Upper lobe of left lung (tissue), 6 donors: ENCODE data around the gene DUOX1. TPM values are rescaled to one million over a fixed set of nuclear protein-coding genes. Genes with fewer than 3 reads are reported as not detected.

Experiments used
- ATAC-seq, 2 donors: fragments of 200-7000 bp; cut with Tn5 transposase; one replicate each; pipeline ENCODE4 v1.9.1; 2022; ENCODE audit warnings: mild to moderate bottlenecking in 2 of 2, moderate library complexity in 2 of 2; ENCODE audit not compliant: low FRiP score in 2 of 2
- DNase-seq, 2 donors: peaks; one replicate each; pipeline ENCODE4 v3.0.0-alpha.2; 2019 to 2020
- H3K27ac ChIP-seq, 4 donors: fragments of 200-600 bp; sonication (generic); one replicate each; pipeline ENCODE4 v1.5.1; 2016 to 2019
- H3K27me3 ChIP-seq, 4 donors: fragments of 200-600 bp; sonication (generic); one replicate each; pipeline ENCODE4 v1.5.1; 2017 to 2019
- H3K36me3 ChIP-seq, 4 donors: fragments of 200-600 bp; sonication (generic); one replicate each; pipeline ENCODE4 v1.5.1; 2016 to 2019
- H3K4me1 ChIP-seq, 4 donors: fragments of 200-600 bp; sonication (generic); one replicate each; pipeline ENCODE4 v1.5.1; 2018 to 2019
- H3K4me3 ChIP-seq, 4 donors: fragments of 200-600 bp; sonication (generic); one replicate each; pipeline ENCODE4 v1.5.1; 2017 to 2019; ENCODE audit warnings: mild to moderate bottlenecking in 2 of 4, moderate library complexity in 1 of 4
- H3K9me3 ChIP-seq, 4 donors: fragments of 200-600 bp; sonication (generic); one replicate each; pipeline ENCODE4 v1.5.1; 2018 to 2019
- EP300 ChIP-seq, 4 donors: sonication (generic); formaldehyde crosslinking; IDR thresholded peaks; one replicate each; pipeline ENCODE4 v1.5.1; 2017; ENCODE audit warnings: antibody characterized with exemption in 4 of 4, control low read depth in 2 of 4
- POLR2A ChIP-seq, 4 donors: fragments of 450-650 bp; IDR thresholded peaks; one replicate each; pipeline ENCODE4 v1.5.1; 2016 to 2017; ENCODE audit warnings: antibody characterized with exemption in 4 of 4, mild to moderate bottlenecking in 2 of 4
- POLR2AphosphoS5 ChIP-seq, 2 donors: sonication (generic); formaldehyde crosslinking; IDR thresholded peaks; one replicate each; pipeline ENCODE4 v1.5.1; 2017; ENCODE audit warnings: antibody characterized with exemption in 2 of 2
- WGBS, 2 donors: methylation state at CpG; one replicate each; pipeline ENCODE4 v1.1.5; 2017 to 2018; 5-methylcytosine and 5-hydroxymethylcytosine counted together
- total RNA-seq, 6 donors: library from RNA; depleted of rRNA in 4 of 6; stranded (reverse); fragments of >200 nt in 4 of 6; gene quantifications; one replicate each; pipeline versions ENCODE4 v1.1.0 to v1.2.1, GENCODE V29; 2016 to 2021
- TF ChIP-seq, protein P1 (sequence below), 6 experiments: fragments of 450-650 bp in 4 of 6; fragments of 200-600 bp in 2 of 6; sonication (generic) in 2 of 6; IDR thresholded peaks; one replicate each; pipeline ENCODE4 v1.5.1; 2016 to 2019; ENCODE audit warnings: antibody characterized with exemption in 6 of 6
- donor health status: DM: no; HTN: no; CAD: no; lungs with moderate emphysema.
- donor health status: DM: no; HTN: yes; CAD: no; lungs with severe emphysema.

The DUOX1 gene
- total RNA-seq, 6 donors from 2014 or later = 215 to 1,314 (median 495) TPM

DNA sequence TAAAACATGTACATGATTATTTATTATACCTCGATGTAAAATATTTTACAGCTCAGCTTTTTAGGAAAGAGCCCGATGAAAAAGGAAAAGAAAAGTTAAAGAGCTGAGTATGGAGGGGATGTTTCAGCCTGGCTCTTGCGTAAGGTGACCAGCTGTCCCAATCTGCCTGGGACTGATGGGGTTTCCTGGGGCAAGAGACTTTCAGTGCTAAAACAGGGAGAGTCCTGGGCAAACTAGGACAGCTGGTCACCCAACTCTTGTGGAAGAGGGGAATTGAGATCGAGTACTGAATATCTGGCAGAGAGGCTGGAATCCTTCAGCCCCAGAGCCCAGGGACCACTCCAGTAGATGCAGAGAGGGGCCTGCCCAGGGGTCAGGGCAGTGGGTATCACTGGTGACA is 36.8 kb upstream of the DUOX1 start:
- no peak overlapping the region for H3K4me3 ChIP-seq
- no peaks in the 10 kb centered on the region for H3K4me1 ChIP-seq
- H3K9me3 ChIP-seq = no peaks in the 10 kb centered on the region
- 90 to 93% methylated on average over 4 of the region's 4 CpGs for WGBS, 2 donors
- TF ChIP-seq, protein P1, sequence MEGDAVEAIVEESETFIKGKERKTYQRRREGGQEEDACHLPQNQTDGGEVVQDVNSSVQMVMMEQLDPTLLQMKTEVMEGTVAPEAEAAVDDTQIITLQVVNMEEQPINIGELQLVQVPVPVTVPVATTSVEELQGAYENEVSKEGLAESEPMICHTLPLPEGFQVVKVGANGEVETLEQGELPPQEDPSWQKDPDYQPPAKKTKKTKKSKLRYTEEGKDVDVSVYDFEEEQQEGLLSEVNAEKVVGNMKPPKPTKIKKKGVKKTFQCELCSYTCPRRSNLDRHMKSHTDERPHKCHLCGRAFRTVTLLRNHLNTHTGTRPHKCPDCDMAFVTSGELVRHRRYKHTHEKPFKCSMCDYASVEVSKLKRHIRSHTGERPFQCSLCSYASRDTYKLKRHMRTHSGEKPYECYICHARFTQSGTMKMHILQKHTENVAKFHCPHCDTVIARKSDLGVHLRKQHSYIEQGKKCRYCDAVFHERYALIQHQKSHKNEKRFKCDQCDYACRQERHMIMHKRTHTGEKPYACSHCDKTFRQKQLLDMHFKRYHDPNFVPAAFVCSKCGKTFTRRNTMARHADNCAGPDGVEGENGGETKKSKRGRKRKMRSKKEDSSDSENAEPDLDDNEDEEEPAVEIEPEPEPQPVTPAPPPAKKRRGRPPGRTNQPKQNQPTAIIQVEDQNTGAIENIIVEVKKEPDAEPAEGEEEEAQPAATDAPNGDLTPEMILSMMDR (IDR thresholded peaks at IDR 0.05) = no peak
- TF ChIP-seq POLR2A (IDR thresholded peaks at IDR 0.05) (no peak), POLR2AphosphoS5 (IDR thresholded peaks at IDR 0.05) (no peak), EP300 (IDR thresholded peaks at IDR 0.05) (no peak)
- H3K27me3 ChIP-seq = no peaks in the 10 kb centered on the region
- ATAC-seq = no peak
- H3K27ac ChIP-seq = no peak overlapping the region
- no peaks in the 10 kb centered on the region for H3K36me3 ChIP-seq
- DNase-seq = no peak

DNA sequence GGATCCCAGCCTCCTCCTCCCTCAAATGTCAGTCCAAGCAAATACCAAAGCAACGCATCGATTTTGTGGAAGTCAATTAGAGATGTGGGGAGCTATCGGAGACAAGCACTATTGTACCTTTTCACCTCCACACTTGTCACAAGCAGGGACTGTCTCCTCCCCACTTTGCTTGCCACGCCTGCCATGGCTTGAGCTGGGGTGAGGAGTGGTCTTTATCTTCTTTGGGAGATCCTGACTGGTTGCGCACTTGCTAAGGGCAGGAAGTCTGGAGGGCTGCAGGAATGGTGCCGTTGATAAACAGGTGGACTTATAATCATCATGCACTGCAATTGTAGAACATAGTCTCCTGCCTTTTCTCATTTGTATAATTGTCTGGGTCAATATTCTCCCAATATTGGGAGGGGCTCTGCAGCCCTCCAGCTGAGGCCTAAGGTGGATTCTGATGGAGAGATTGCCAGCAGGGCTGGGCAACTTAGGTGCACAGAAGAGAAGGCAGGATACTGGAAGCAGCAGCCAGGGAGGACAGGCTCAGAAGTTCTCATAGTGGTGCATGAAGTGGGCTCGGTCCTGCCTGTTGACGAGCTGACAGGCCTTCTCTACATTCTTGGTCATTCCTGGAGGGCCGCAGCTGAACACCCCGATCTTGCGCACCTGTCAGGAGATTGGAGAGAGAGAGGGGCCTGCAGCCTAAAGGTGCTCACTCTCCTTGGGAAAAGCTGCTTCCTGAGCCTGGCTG is 36.0 kb upstream of the DUOX1 start:
- ATAC-seq = no peak
- H3K27me3 ChIP-seq = no peaks in the 10 kb centered on the region
- TF ChIP-seq, protein P1 (IDR thresholded peaks at IDR 0.05) = no peak
- TF ChIP-seq POLR2AphosphoS5 (IDR thresholded peaks at IDR 0.05) = no peak
- no peaks in the 10 kb centered on the region for H3K4me1 ChIP-seq
- 84 to 87% methylated on average over 11 of the region's 11 CpGs for WGBS, 2 donors
- no peak for DNase-seq
- no peak overlapping the region for H3K4me3 ChIP-seq
- no peaks in the 10 kb centered on the region for H3K9me3 ChIP-seq
- H3K27ac ChIP-seq = no peak overlapping the region
- H3K36me3 ChIP-seq = no peaks in the 10 kb centered on the region

DNA sequence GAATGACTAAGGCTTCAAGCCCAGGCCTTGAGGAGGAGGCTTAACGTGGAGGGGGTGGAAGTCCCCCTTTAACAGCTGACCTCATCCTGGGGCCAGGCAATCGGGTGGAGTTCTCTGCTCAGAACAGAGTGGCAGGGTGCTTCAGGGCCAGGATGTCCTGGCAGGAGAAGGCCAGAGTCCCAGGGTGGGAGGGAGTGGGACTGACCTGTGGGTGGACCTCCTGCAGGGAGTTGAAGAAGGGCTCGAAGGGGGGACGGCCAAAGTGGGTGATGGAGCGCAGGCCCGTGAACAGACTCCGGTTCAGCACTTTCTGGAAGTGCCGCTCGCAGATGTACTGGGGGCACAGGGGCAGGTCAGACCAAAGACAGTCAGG is 35.5 kb upstream of the DUOX1 start:
- H3K9me3 ChIP-seq = no peaks in the 10 kb centered on the region

DNA sequence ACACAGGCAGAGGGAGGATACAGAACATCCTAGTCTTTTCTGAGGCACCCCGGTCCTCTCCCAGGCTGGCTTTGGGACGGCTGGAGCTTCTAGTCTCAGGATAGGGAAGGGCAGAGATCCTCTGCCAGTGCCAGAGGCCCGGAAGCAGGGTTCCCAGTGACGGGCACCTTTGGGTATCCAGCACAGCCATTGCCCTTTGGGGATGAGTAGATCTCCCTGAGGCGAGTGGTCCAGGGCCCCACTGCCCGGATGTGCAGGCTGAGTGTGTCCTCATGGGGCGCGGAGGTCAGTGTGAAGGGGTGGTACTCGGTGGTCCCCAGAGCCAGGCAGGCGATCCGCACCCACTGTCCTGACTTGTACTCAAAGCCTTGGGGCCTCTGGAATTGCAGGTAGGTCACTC is 34.1 kb upstream of the DUOX1 start:
- WGBS, 2 donors = 77 to 91% methylated on average over 2 to 11 of the region's 11 CpGs
- peak in 1 of 2 donors; percentile 37 for DNase-seq

More for the DNA sequence above, 35.5 kb upstream of the DUOX1 start:
- DNase-seq = no peak
- Histone ChIP-seq H3K4me1 (no peaks in the 10 kb centered on the region), H3K27me3 (no peaks in the 10 kb centered on the region), H3K27ac (no peak overlapping the region), H3K4me3 (no peak overlapping the region), H3K36me3 (no peaks in the 10 kb centered on the region)
- TF ChIP-seq EP300 (IDR thresholded peaks at IDR 0.05) (no peak), POLR2AphosphoS5 (IDR thresholded peaks at IDR 0.05) (no peak), POLR2A (IDR thresholded peaks at IDR 0.05) (no peak)
- TF ChIP-seq, protein P1 (IDR thresholded peaks at IDR 0.05) = no peak
- peak; percentile 20 to 71 for ATAC-seq
- 81 to 83% methylated on average over 9 of the region's 9 CpGs for WGBS, 2 donors

More for the DNA sequence above, 34.1 kb upstream of the DUOX1 start:
- Histone ChIP-seq H3K4me3 (no peak overlapping the region), H3K4me1 (no peaks in the 10 kb centered on the region), H3K36me3 (no peaks in the 10 kb centered on the region), H3K27me3 (no peaks in the 10 kb centered on the region), H3K27ac (no peak overlapping the region), H3K9me3 (no peaks in the 10 kb centered on the region)
- no peak for TF ChIP-seq POLR2A (IDR thresholded peaks at IDR 0.05)
- TF ChIP-seq, protein P1 (IDR thresholded peaks at IDR 0.05) = no peak
- no peak for TF ChIP-seq EP300 (IDR thresholded peaks at IDR 0.05)
- no peak for TF ChIP-seq POLR2AphosphoS5 (IDR thresholded peaks at IDR 0.05)
- ATAC-seq = no peak
